NCI-H1092 treated with DMSO at 0.1 percent for 48 hours (cell line): ENCODE measurements around the gene TUBA8.
"Not testable (repeated sequence)": the region's sequence is repeated elsewhere in the genome, so short reads cannot be mapped to it uniquely, and the experiment has no call there.

Experiments used
- DNase-seq: peaks from one replicate; lab custom pipeline; 2025; lab: John Stamatoyannopoulos, UW

TUBA8 gene

GRCh38 chr22:18110194-18110953, at the start of gene TUBA8:
Gene TUBA8 (plus strand): TSS chr22:18110809. CDS start chr22:18110866, 57 bp downstream.
- DNase-seq: peak; percentile 71

DNA sequence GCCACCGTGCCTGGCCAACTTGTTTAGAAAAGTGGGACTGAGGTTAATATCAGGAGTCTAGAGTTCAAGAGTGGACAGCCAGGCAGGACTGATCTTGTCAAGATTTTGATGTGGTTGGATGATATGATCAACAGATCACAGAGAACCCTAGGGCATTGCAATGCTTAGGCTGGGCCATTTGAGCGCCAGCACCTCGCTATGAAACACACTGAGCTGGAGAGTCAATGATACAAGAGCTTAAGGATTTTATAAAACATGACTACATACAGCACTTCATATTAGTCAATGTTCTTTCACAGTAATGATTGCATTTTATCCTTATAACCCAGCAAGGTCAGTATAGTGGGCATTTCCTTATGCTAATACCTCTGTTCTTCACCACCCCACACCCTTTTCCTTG, 48.2 kb upstream of the TUBA8 start:
- DNase-seq: no peak

- DNase-seq: no peak
These were observed 47.3 kb upstream of the TUBA8 start for GRCh38 chr22:18063306-18063705.

DNA sequence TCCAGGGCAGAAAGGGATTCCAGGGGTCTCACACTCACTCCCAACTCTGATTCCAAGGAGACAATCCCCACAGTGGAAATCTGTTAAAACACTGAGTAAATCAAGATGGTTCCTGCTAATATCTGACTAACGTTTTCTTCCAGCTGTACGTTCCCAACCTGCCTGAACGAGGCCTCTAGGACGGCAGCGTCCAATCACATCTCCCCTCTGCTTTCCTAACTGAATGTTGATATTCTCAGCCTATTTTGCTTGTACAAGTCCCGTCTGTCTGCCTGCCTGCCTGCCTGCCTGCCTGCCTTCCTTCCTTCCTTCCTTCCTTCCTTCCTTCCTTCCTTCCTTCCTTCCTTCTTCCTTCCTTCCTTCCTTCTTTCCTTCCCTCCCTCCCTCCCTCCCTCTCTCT, 46.9 kb upstream of the TUBA8 start:
- DNase-seq: not testable (repeated sequence)

GRCh38 chr22:18064636-18065035, 46.0 kb upstream of the TUBA8 start:
- no peak for DNase-seq

DNA sequence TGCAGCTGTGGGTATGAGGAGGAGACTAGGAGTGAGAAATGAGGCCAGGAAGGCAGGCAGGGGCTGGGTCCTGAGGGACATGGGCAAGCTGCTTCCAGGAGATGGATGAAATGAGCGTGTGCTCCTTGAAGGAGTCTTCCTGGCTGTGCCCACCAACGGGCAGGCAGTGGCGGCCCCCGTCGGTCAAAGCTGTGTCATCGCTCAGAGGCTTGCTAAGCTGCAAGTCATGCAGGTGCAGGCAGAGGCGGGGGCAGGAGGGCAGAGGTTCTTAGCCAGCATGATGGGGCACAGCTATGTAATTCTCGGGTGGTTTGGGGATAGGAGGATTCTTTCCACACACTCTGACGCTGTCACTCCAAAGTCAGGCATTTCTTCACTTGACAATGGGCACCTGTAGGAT, 45.4 kb upstream of the TUBA8 start:
- DNase-seq: no peak

GRCh38 chr22:18066181-18066859, 44.3 kb upstream of the TUBA8 start:
- DNase-seq: no peak

DNA sequence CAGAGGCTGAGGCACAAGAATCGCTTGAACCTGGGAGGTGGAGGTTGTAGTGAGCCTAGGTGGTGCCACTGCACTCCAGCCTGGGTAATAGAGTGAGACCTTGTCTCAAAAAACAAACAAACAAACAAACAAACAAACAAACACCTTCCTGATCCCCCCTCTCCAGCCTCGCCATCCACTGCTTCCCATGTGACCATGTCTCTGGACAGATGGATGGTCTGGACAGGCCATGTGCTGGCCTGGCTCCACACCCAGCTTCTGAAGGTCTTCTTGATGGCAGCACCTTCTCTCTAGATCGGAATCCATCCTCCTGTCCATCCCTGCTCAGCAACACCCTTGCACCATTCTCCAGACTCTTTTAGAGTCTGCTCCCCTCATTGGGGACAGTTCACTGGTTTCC, 43.5 kb upstream of the TUBA8 start:
- DNase-seq: no peak

- DNase-seq: no peak
These were observed 42.9 kb upstream of the TUBA8 start for GRCh38 chr22:18067548-18068341.

DNA sequence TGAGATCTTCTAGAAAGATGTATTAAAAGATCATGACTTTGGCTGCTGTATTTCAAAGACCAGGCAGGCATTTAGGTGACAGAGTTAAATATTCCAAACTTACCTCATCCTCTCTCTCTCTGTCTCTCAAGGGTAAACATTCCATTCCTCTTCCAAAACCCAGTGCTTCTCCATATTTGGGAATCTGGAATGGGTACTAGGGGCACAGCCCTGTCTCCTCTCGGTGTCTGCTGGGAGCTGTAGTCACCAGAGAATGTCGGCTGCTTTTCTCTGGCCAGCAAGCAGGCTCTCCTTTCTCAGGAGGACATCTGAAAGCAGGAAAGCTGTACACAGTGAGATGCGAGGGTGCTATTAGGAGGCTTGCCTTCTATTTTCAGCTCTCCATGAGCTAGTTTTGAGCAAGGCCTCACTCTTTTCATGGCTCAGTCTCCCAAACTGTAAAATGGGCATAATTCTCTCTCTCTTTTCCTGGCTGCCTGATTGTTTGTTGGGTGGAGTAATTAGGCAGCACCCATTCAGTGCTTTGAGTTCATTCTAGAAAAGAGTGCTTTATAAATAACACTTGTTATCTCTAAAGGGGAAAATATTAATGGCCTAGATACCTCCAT, 42.1 kb upstream of the TUBA8 start:
- DNase-seq: no peak

GRCh38 chr22:18069041-18069440, 41.6 kb upstream of the TUBA8 start:
- no peak for DNase-seq

- no peak for DNase-seq
These were observed 40.6 kb upstream of the TUBA8 start for GRCh38 chr22:18070041-18070440.

DNA sequence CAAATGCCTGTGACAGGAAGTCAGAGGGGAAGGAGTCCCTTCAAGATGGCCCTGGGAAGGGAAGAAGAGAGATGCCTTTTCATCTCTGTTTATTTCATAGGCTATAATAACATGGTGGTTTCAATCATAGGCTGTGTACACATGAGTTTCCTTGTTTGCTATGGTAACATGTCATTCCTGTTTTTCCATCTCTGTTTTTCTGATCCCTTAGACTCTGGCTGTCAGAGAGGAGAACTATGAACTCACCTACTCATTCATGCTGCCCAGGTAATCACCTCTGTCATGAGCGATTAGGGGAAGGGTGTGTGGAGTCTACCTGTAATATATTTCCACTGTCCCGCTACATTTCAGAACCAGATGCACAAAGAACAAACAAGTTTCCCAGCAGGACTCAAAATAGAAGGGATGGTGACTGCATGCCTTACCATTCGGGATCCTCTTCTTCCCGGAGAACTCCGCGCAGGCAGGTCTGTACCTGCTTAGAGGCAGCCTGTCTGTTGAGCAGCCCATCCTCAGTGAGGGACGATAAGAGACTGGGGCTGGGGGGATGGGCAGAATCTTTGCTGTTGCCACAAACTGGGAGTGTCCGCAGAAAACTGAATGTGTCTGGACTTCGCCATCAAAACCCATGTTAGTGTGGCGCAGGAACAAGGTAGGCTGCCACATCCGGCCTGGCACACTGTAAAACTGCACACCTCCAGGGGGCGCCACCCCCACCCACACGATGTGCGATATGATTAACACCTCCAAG, 39.9 kb upstream of the TUBA8 start:
- no peak for DNase-seq

- DNase-seq: not testable (repeated sequence)
These were observed 39.2 kb upstream of the TUBA8 start for GRCh38 chr22:18071307-18071967.

DNA sequence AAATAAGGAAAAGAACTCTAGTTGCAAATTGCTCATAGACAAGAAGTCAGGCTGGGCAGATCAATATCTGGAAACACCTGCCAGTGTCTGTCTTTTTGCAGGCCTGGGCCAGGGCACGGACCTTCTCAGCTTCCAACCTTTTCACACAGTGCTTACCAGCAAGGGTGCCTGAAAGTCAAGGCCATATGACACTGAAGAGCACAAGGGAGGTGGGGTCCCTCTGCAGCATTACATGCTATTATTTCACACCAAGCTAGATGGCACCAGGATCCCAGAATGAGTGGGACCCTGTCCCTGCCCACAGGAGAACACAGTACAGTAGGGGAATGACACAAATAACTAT, 38.7 kb upstream of the TUBA8 start:
- no peak for DNase-seq

DNA sequence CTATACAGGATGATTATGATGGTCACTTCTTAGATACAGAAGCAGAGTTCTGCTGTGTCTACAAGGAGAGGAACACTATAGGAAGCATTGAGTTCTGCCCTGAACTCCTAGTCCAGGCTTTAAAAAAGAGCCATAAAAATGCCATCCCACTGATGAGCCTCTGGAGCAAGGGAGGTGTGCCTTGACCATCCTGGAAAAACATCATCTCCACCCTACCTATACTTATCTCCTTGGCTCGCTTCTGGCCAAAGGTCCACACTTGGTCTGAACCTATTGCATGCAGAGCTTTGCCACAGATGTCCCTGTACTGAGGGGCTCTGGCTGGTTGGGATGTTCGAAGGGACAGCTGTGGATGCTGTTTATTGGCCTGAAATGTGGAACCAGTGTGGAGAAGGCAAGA, 37.1 kb upstream of the TUBA8 start:
- DNase-seq: no peak

GRCh38 chr22:18073927-18074326, 36.7 kb upstream of the TUBA8 start:
- not testable (repeated sequence) for DNase-seq

DNA sequence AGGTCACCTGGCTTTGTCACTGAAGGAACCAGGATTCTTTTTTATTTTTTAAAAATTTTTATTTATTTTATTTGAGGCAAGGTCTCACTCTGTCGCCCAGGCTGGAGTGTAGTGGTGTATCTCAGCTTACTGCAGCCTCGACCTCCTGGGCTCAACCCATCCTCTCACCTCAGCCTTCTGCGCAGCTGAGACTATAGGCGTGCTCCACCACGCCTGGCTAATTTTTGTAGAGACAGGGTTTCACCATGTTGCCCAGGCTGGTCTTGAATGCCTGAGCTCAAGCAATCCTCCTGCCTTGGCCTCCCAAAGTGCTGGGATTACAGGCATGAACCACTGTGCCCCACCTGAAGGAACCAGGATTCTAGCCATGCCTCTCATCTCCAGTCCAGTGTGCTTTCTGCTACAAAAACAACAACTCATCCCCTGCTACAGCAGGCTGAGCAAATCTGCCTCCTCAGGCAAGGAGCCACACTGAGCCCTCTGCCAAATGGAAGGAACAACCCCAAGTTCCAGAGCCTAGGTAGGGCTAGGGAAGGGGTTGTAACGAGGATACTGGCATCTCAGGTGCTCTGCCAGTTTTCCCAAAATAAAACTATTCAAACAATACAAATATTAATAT, 35.4 kb upstream of the TUBA8 start:
- no peak for DNase-seq

- DNase-seq: peak; percentile 75
These were observed 34.7 kb upstream of the TUBA8 start for GRCh38 chr22:18075720-18076497.

- DNase-seq: no peak
These were observed 33.4 kb upstream of the TUBA8 start for GRCh38 chr22:18077087-18077638.
